CD14-positive monocyte (primary cell): ENCODE results near the gene FLOT2. TPM values are rescaled to one million over a fixed set of nuclear protein-coding genes. Genes with fewer than 3 reads are reported as not detected.
A peak's percentile ranks its signal among the peaks of the same experiment; 100 is the strongest.

ENCODE experiments used
- DNase-seq, 3 donors: peaks; one replicate each; pipeline ENCODE4 v3.0.0-alpha.2; 2011 to 2022
- H2AFZ ChIP-seq: 2 replicates; pipeline ENCODE4 v1.6.0; 2012; ENCODE audit warnings: mild to moderate bottlenecking, low read depth, low read length, inconsistent platforms; ENCODE audit not compliant: insufficient read depth, poor library complexity, severe bottlenecking
- H3K27ac ChIP-seq, 2 donors: 1 replicate in 1 of 2; 2 replicates in 1 of 2; pipeline ENCODE4 v1.5.1; 2012 to 2013; ENCODE audit warnings: low read length in 2 of 2, control low read depth in 1 of 2, inconsistent platforms in 1 of 2, low read depth in 1 of 2, mild to moderate bottlenecking in 1 of 2
- H3K27me3 ChIP-seq, 2 donors: one replicate each; pipeline versions ENCODE4 v1.6.0 to v1.6.1; 2011 to 2013; ENCODE audit warnings: low read length in 2 of 2; ENCODE audit not compliant: control insufficient read depth in 2 of 2, insufficient read depth in 2 of 2
- H3K36me3 ChIP-seq, 2 donors: replicated peaks in 1 of 2; 1 replicate in 1 of 2; 2 replicates in 1 of 2; pipeline versions ENCODE4 v1.5.1 to v1.6.1; 2012 to 2013; ENCODE audit warnings: low read length in 2 of 2, control low read depth in 1 of 2, inconsistent platforms in 1 of 2, mild to moderate bottlenecking in 1 of 2; ENCODE audit not compliant: insufficient read depth in 2 of 2, control insufficient read depth in 1 of 2
- H3K4me1 ChIP-seq, 2 donors: 1 replicate in 1 of 2; 2 replicates in 1 of 2; pipeline versions ENCODE4 v1.5.1 to v1.6.1; 2012 to 2013; ENCODE audit warnings: low read length in 2 of 2, control low read depth in 1 of 2, inconsistent platforms in 1 of 2, mild to moderate bottlenecking in 1 of 2, moderate library complexity in 1 of 2; ENCODE audit not compliant: insufficient read depth in 2 of 2, control insufficient read depth in 1 of 2
- H3K4me2 ChIP-seq: replicated peaks from 2 replicates; pipeline ENCODE3; 2012; ENCODE audit warnings: low read length, moderate library complexity, mild to moderate bottlenecking; ENCODE audit not compliant: poor library complexity, severe bottlenecking; ENCODE audit errors: extremely low read depth
- H3K4me3 ChIP-seq, 3 experiments: fragments of 200-600 bp in 1 of 3; sonication (generic) in 1 of 3; replicated peaks in 1 of 3; 1 replicate in 2 of 3; 2 replicates in 1 of 3; pipeline ENCODE4 v1.5.1; 2011 to 2013; ENCODE audit warnings: low read length in 3 of 3, mild to moderate bottlenecking in 3 of 3, control low read depth in 2 of 3, low read depth in 2 of 3, inconsistent platforms in 1 of 3, moderate library complexity in 1 of 3
- H3K79me2 ChIP-seq: 2 replicates; pipeline ENCODE4 v1.6.0; 2012; ENCODE audit warnings: mild to moderate bottlenecking, control low read depth, inconsistent platforms, low read length, moderate library complexity; ENCODE audit not compliant: insufficient read depth
- H3K9ac ChIP-seq: 2 replicates; pipeline ENCODE4 v1.6.0; 2017; ENCODE audit warnings: low read length, mild to moderate bottlenecking; ENCODE audit not compliant: insufficient read depth, poor library complexity, severe bottlenecking
- H3K9me3 ChIP-seq, 2 donors: replicated peaks in 1 of 2; 1 replicate in 1 of 2; 2 replicates in 1 of 2; pipeline versions ENCODE4 v1.5.1 to v1.6.1; 2012 to 2013; ENCODE audit warnings: low read length in 2 of 2, control low read depth in 1 of 2; ENCODE audit not compliant: control insufficient read depth in 1 of 2, insufficient read depth in 1 of 2
- H4K20me1 ChIP-seq: 2 replicates; pipeline ENCODE4 v1.6.0; 2012; ENCODE audit warnings: mild to moderate bottlenecking, low read length, control low read depth, moderate library complexity; ENCODE audit not compliant: insufficient read depth
- H3K27ac Mint-ChIP-seq, 7 donors: one replicate each; pipeline ENCODE4 v1.8.0; 2020; ENCODE audit warnings: mild to moderate bottlenecking in 7 of 7, mixed read lengths in 7 of 7, moderate library complexity in 6 of 7, inconsistent platforms in 2 of 7
- H3K27me3 Mint-ChIP-seq, 3 donors: one replicate each; pipeline ENCODE4 v1.8.0; 2021 to 2022; ENCODE audit warnings: low read depth in 3 of 3, mild to moderate bottlenecking in 3 of 3, mixed read lengths in 3 of 3, moderate library complexity in 3 of 3, inconsistent platforms in 1 of 3
- H3K36me3 Mint-ChIP-seq, 2 donors: one replicate each; pipeline ENCODE4 v1.8.0; 2020; ENCODE audit warnings: mixed read lengths in 2 of 2, inconsistent platforms in 1 of 2, mild to moderate bottlenecking in 1 of 2
- H3K4me1 Mint-ChIP-seq: one replicate; pipeline ENCODE4 v1.8.0; 2020; ENCODE audit warnings: mild to moderate bottlenecking, mixed read lengths
- H3K4me3 Mint-ChIP-seq, 2 donors: one replicate each; pipeline ENCODE4 v1.8.0; 2020; ENCODE audit warnings: mild to moderate bottlenecking in 2 of 2, mixed read lengths in 2 of 2, moderate library complexity in 1 of 2
- H3K9me3 Mint-ChIP-seq, 7 donors: one replicate each; pipeline ENCODE4 v1.8.0; 2020 to 2022; ENCODE audit warnings: mixed read lengths in 7 of 7, mild to moderate bottlenecking in 6 of 7, moderate library complexity in 6 of 7, inconsistent platforms in 2 of 7
- CTCF ChIP-seq: fragments of 200-600 bp; IDR thresholded peaks from one replicate; pipeline ENCODE4 v1.8.0; 2022; ENCODE audit warnings: antibody characterized with exemption, mild to moderate bottlenecking
- WGBS: methylation state at CpG from one replicate; pipeline ENCODE4 v1.1.5; 2013; ENCODE audit warnings: missing lambda C conversion rate; ENCODE audit not compliant: insufficient coverage; 5-methylcytosine and 5-hydroxymethylcytosine counted together
- intact Hi-C, 2 donors: fragments of 100-400 bp; cut with micrococcal nuclease; formaldehyde crosslinking; loops; one replicate each; pipeline versions ENCODE4 v1.15.0 to v1.15.1; 2023
- polyA plus RNA-seq, 3 donors: library from polyadenylated mRNA; depleted of rRNA in 1 of 3; unstranded in 2 of 3; stranded (reverse) in 1 of 3; fragments of 300-500 nt in 2 of 3; fragments of >200 nt in 1 of 3; fragmentation: Illumina TruSeq in 2 of 3; gene quantifications; 1 replicate in 2 of 3; 2 replicates in 1 of 3; pipeline ENCODE4 v1.2.3, GENCODE V29; 2012 to 2021

The FLOT2 gene
- polyA plus RNA-seq, 3 donors, result 138 to 271 (median 244) TPM

- Histone ChIP-seq H3K27me3 (no peaks in the 10 kb centered on the region), H3K4me2 (no peak overlapping the region), H4K20me1 (peaks cover 82% of the 10 kb centered on the region), H3K9me3 (no peaks in the 10 kb centered on the region), H3K9ac (no peak overlapping the region), H2AFZ (no peak overlapping the region), H3K27ac (no peak overlapping the region), H3K79me2 (peaks cover 10% of the 10 kb centered on the region), H3K4me3 (no peak overlapping the region), H3K36me3 (peaks cover 98 to 100% of the 10 kb centered on the region in 2 donors), H3K4me1 (no peaks in the 10 kb centered on the region)
- TF ChIP-seq CTCF, result no peak
- no peaks in the 10 kb centered on the region for H3K4me1 Mint-ChIP-seq
- H3K4me3 Mint-ChIP-seq, result no peak overlapping the region
- 100% methylated on average over 4 of the region's 6 CpGs for WGBS
- H3K27ac Mint-ChIP-seq, result peak overlapping the region in 3 of 7 donors; percentile 4 to 79 (median 73)
- no peak for DNase-seq
- intact Hi-C loops, result no loop called here
- no peaks in the 10 kb centered on the region for H3K9me3 Mint-ChIP-seq
- H3K36me3 Mint-ChIP-seq, result peaks cover 93 to 95% of the 10 kb centered on the region in 2 donors
- H3K27me3 Mint-ChIP-seq, result peaks cover 0 to 3% (median 0%) of the 10 kb centered on the region in 3 donors
These were observed 15.4 kb upstream of the FLOT2 start for GRCh38 chr17:28912938-28913333.

DNA sequence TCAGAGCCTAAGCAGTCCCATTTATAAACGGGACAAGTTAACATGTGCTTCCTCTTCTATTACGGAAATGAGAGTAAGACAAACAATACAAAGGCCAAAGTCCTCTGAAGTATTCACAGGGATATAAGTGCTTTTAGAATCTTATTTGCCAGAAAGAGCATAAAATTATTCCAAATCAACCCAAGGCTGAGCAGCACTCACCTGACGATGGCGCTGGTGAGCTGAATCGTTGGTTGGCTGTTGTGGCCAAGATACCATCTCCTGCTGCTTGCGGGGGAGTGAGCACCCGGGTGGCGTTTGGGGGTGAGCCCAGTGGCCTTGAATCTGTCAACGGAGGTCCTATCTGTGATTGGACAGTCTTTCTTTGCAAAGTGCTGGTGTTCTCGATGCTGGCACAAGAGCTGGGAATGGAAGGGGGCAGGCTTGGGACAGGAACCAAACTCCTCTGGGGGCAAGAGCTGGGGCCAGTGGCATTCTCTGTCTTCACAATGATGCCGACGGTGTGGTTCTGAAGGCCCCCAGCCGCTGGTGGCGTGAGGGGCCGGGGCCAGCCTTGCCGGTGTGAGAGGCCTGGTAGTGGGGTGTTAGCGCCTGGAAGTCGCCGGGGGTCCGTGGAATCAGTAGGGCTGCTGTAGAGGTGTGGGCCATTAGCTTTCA lies 14.9 kb upstream of the FLOT2 start:
- no peak overlapping the region for H3K4me3 Mint-ChIP-seq
- 95% methylated on average over 16 of the region's 20 CpGs for WGBS
- no peaks in the 10 kb centered on the region for H3K27me3 ChIP-seq
- no peaks in the 10 kb centered on the region for H3K4me1 ChIP-seq
- intact Hi-C loops, result no loop called here
- H3K9ac ChIP-seq, result no peak overlapping the region
- no peak overlapping the region for H2AFZ ChIP-seq
- peaks cover 0 to 1% (median 0%) of the 10 kb centered on the region in 3 donors for H3K27me3 Mint-ChIP-seq
- peak overlapping the region in 1 of 2 donors; percentile 43 for H3K27ac ChIP-seq
- no peak overlapping the region for H3K4me3 ChIP-seq
- peak overlapping the region in 4 of 7 donors; percentile 27 to 79 (median 58) for H3K27ac Mint-ChIP-seq
- peak; percentile 45 for TF ChIP-seq CTCF
- H3K4me1 Mint-ChIP-seq, result no peaks in the 10 kb centered on the region
- DNase-seq, result no peak
- H3K36me3 Mint-ChIP-seq, result peaks cover 93 to 95% of the 10 kb centered on the region in 2 donors
- no peak overlapping the region for H3K4me2 ChIP-seq
- no peaks in the 10 kb centered on the region for H3K9me3 Mint-ChIP-seq
- peaks cover 79% of the 10 kb centered on the region for H4K20me1 ChIP-seq
- H3K79me2 ChIP-seq, result peaks cover 10% of the 10 kb centered on the region
- H3K36me3 ChIP-seq, result peaks cover 98 to 100% of the 10 kb centered on the region in 2 donors
- H3K9me3 ChIP-seq, result no peaks in the 10 kb centered on the region
